HCT116 (cell line): ENCODE results near the gene INKA2. TPM values are rescaled to one million over a fixed set of nuclear protein-coding genes. Genes with fewer than 3 reads are reported as not detected.

Experiments
- ATAC-seq: fragments of 200-7000 bp; cut with Tn5 transposase; 2 replicates; pipeline ENCODE4 v1.9.1; 2020; ENCODE audit warnings: mild to moderate bottlenecking, moderate library complexity
- BruUV-seq: library from RNA; stranded (reverse); fragments of 400-500 nt; replicated peaks from 2 replicates; lab custom pipeline; 2021; lab: Mats Ljungman, UMichigan
- CTCF ChIA-PET: fragments of 300-600 bp; sonication (Branson Sonifier 250); formaldehyde crosslinking; loops from one replicate; lab custom pipeline; 2021; ENCODE audit warnings: antibody characterized with exemption; lab: Charles Lee
- POLR2A ChIA-PET: fragments of 300-600, 350-600 bp; sonication (Branson Sonifier 250); formaldehyde crosslinking; loops from one replicate; lab custom pipeline; 2021; ENCODE audit warnings: antibody characterized with exemption; lab: Charles Lee
- RAD21 ChIA-PET, 2 experiments: fragments of 300-600 bp; sonication (Branson Sonifier 250); formaldehyde crosslinking; loops; one replicate each; lab custom pipeline; 2023; ENCODE audit warnings: low total read pairs in 2 of 2; ENCODE audit not compliant: uncharacterized antibody in 2 of 2, unreplicated experiment in 2 of 2, low non-redundant PET in 1 of 2; lab: Charles Lee
- DNase-seq: peaks from one replicate; pipeline ENCODE4 v3.0.0-alpha.2; 2010; ENCODE audit warnings: low read depth, low spot score
- H2AFZ ChIP-seq: fragments of 200-600 bp; shearing (Covaris generic), sonication (generic); 2 replicates; pipeline ENCODE4 v1.6.1; 2017; ENCODE audit warnings: low read depth, mixed run types, mixed read lengths, antibody characterized with exemption, low read length; ENCODE audit not compliant: poor library complexity, severe bottlenecking
- H3K27ac ChIP-seq: 2 replicates; pipeline ENCODE4 v1.5.1; 2012; ENCODE audit warnings: low read depth, low read length
- H3K27me3 ChIP-seq: fragments of 200-600 bp; sonication (generic); 2 replicates; pipeline ENCODE4 v1.6.1; 2016; ENCODE audit warnings: mixed run types, low read length, mixed read lengths; ENCODE audit not compliant: insufficient read depth
- H3K36me3 ChIP-seq, 2 experiments: fragments of 200-500 bp in 1 of 2; fragments of 200-600 bp in 1 of 2; sonication (Bioruptor generic) in 1 of 2; sonication (generic) in 1 of 2; 2 replicates each; pipeline versions ENCODE4 v1.5.1 to v1.6.1; 2014 to 2016; ENCODE audit warnings: low read length in 2 of 2, inconsistent platforms in 1 of 2, mixed read lengths in 1 of 2, mixed run types in 1 of 2; ENCODE audit not compliant: insufficient read depth in 2 of 2, control insufficient read depth in 1 of 2
- H3K4me1 ChIP-seq, 2 experiments: fragments of 200-600 bp in 1 of 2; sonication (generic) in 1 of 2; 2 replicates each; pipeline versions ENCODE4 v1.5.1 to v1.6.1; 2012 to 2017; ENCODE audit warnings: low read length in 2 of 2, inconsistent platforms in 1 of 2, mild to moderate bottlenecking in 1 of 2, mixed read lengths in 1 of 2, mixed run types in 1 of 2, moderate library complexity in 1 of 2; ENCODE audit not compliant: insufficient read depth in 2 of 2, control insufficient read depth in 1 of 2
- H3K4me2 ChIP-seq: fragments of 200-600 bp; sonication (generic); 2 replicates; pipeline ENCODE4 v1.6.1; 2017; ENCODE audit warnings: mixed run types, low read length, mixed read lengths
- H3K4me3 ChIP-seq, 2 experiments: fragments of 200-600 bp in 1 of 2; sonication (generic) in 1 of 2; replicated peaks in 1 of 2; 2 replicates each; pipeline ENCODE4 v1.5.1; 2011 to 2016; ENCODE audit warnings: low read length in 2 of 2, control low read depth in 1 of 2, low read depth in 1 of 2, mild to moderate bottlenecking in 1 of 2, mixed read lengths in 1 of 2, mixed run types in 1 of 2
- H3K79me2 ChIP-seq: fragments of 200-600 bp; sonication (generic); 2 replicates; pipeline ENCODE4 v1.6.1; 2017; ENCODE audit warnings: mild to moderate bottlenecking, mixed run types, low read length, moderate library complexity, mixed read lengths; ENCODE audit not compliant: insufficient read depth
- H3K9ac ChIP-seq: fragments of 200-600 bp; sonication (generic); 2 replicates; pipeline ENCODE4 v1.6.1; 2016; ENCODE audit warnings: low read length, mixed read lengths
- H3K9me2 ChIP-seq: fragments of 200-600 bp; sonication (generic), shearing (Covaris generic); 2 replicates; pipeline ENCODE4 v1.6.1; 2017; ENCODE audit warnings: mixed run types, mild to moderate bottlenecking, moderate library complexity; ENCODE audit not compliant: insufficient read depth
- H3K9me3 ChIP-seq, 2 experiments: fragments of 200-500 bp in 1 of 2; fragments of 200-600 bp in 1 of 2; sonication (Bioruptor generic) in 1 of 2; sonication (generic) in 1 of 2; 2 replicates each; pipeline ENCODE4 v1.6.1; 2014 to 2017; ENCODE audit warnings: low read length in 2 of 2, mixed read lengths in 2 of 2, inconsistent platforms in 1 of 2, low read depth in 1 of 2, mild to moderate bottlenecking in 1 of 2, mixed run types in 1 of 2, moderate library complexity in 1 of 2; ENCODE audit not compliant: control insufficient read depth in 1 of 2, insufficient read depth in 1 of 2
- H4K20me1 ChIP-seq: fragments of 200-600 bp; sonication (generic), shearing (Covaris generic); 2 replicates; pipeline ENCODE4 v1.6.1; 2017; ENCODE audit warnings: mixed run types, mild to moderate bottlenecking, moderate library complexity; ENCODE audit not compliant: insufficient read depth
- EGR1 ChIP-seq: IDR thresholded peaks from 2 replicates; pipeline ENCODE4 v1.6.1; 2012; ENCODE audit warnings: low read depth
- ELF1 ChIP-seq: IDR thresholded peaks from 2 replicates; pipeline ENCODE4 v1.6.1; 2012; ENCODE audit warnings: low read depth, borderline replicate concordance
- EZH2 ChIP-seq: fragments of 200-600 bp; sonication (generic); IDR thresholded peaks from 2 replicates; pipeline ENCODE4 v1.6.1; 2017; ENCODE audit warnings: antibody characterized with exemption, mixed run types
- EZH2phosphoT487 ChIP-seq: fragments of 200-600 bp; IDR thresholded peaks from 2 replicates; pipeline ENCODE4 v1.6.1; 2018; ENCODE audit warnings: antibody characterized with exemption, borderline replicate concordance
- JUND ChIP-seq: IDR thresholded peaks from 2 replicates; pipeline ENCODE4 v1.6.1; 2012
- POLR2A ChIP-seq: IDR thresholded peaks from 2 replicates; pipeline ENCODE4 v1.7.0; 2011; ENCODE audit warnings: borderline replicate concordance; ENCODE audit not compliant: insufficient read depth, insufficient read length; ENCODE audit errors: extremely low read depth
- POLR2AphosphoS5 ChIP-seq: IDR thresholded peaks from 2 replicates; pipeline ENCODE4 v1.6.1; 2011; ENCODE audit warnings: mild to moderate bottlenecking, low read depth, low read length, moderate library complexity
- SRF ChIP-seq: IDR thresholded peaks from 2 replicates; pipeline ENCODE4 v1.6.1; 2012; ENCODE audit warnings: low read depth
- TCF7L2 ChIP-seq: IDR thresholded peaks from 2 replicates; pipeline ENCODE4 v1.7.0; 2011; ENCODE audit warnings: borderline replicate concordance, inconsistent platforms; ENCODE audit not compliant: insufficient read depth, insufficient read length; ENCODE audit errors: extremely low read depth
- YY1 ChIP-seq: IDR thresholded peaks from 2 replicates; pipeline ENCODE4 v1.6.1; 2011; ENCODE audit warnings: low read length, low read depth, moderate library complexity, mild to moderate bottlenecking; ENCODE audit not compliant: insufficient replicate concordance; ENCODE audit errors: extremely low read depth
- ZFX ChIP-seq: fragments of 450-650 bp; IDR thresholded peaks from 2 replicates; pipeline ENCODE4 v1.6.1; 2017
- intact Hi-C: fragments of 100-400 bp; cut with micrococcal nuclease; formaldehyde crosslinking; loops from 2 replicates; pipeline ENCODE4 v1.10.0; 2022
- total RNA-seq: library from RNA; stranded (reverse); gene quantifications from one replicate; pipeline ENCODE4 v1.2.1, GENCODE V29; 2021; ENCODE audit not compliant: unreplicated experiment
- TF ChIP-seq, protein P1 (sequence below): IDR thresholded peaks from 2 replicates; pipeline ENCODE4 v1.6.1; 2012
- TF ChIP-seq, protein P2 (sequence below): IDR thresholded peaks from 2 replicates; pipeline ENCODE4 v1.6.1; 2012; ENCODE audit warnings: low read depth
- TF ChIP-seq, protein P3 (sequence below): IDR thresholded peaks from 2 replicates; pipeline ENCODE4 v1.6.1; 2011; ENCODE audit warnings: mild to moderate bottlenecking, low read length, moderate library complexity; ENCODE audit not compliant: insufficient replicate concordance; ENCODE audit errors: extremely low read depth

The INKA2 gene
- total RNA-seq, 1 experiment from 2014 or later = 4.0 TPM

DNA sequence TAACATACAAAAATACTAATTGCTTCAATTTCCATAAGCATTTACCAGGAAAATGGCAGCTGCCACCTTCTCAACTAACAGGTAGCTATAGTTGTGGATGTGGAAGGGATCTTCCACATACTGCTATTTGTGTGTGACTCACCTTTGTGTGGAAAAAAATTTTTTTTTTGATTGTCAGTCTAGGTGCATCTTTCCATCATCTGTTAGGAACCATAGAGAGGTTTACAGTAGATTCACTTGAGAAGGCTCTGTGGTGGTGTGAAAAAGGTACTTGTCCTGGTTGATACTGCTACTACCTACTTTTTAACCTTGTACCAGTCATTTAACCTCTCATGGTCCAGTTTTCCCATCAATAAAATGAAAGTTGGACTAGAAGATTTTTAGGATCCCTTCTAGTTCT is 29.4 kb upstream of the INKA2 start:
- H3K36me3 ChIP-seq = peaks cover 7 to 21% of the 10 kb centered on the region in 2 experiments
- H3K9me3 ChIP-seq = no peaks in the 10 kb centered on the region
- H3K9ac ChIP-seq = no peak overlapping the region
- no peak overlapping the region for H2AFZ ChIP-seq
- no peak for DNase-seq
- H3K27me3 ChIP-seq = no peaks in the 10 kb centered on the region
- BruUV-seq = no TSS peak
- H3K4me1 ChIP-seq = no peaks in the 10 kb centered on the region
- no peak overlapping the region for H3K4me2 ChIP-seq
- intact Hi-C loops = loop anchor here (1.0 to 10.0 kb wide), 4 partner anchors 53 to 544 kb away; partner anchors contain the start of gene CHI3L2
- CTCF ChIA-PET = interaction anchor here (0.8 to 5.1 kb wide), 6 partner anchors 8 to 540 kb away, joined by 3 to 41 read pairs (median 22); partner anchors contain the start of gene DDX20
- no peak for ATAC-seq
- H3K79me2 ChIP-seq = 0 out of 2 replicates have a peak, but pooled peaks cover 3% of the 10 kb centered on the region
- no peaks in the 10 kb centered on the region for H4K20me1 ChIP-seq
- POLR2A ChIA-PET = no interaction called here
- H3K9me2 ChIP-seq = no peaks in the 10 kb centered on the region
- H3K4me3 ChIP-seq = no peak overlapping the region
- RAD21 ChIA-PET = interaction anchor here (0.7 to 1.5 kb wide), 2 partner anchors 9 to 260 kb away, joined by 3 to 5 read pairs; no protein-coding TSS in a partner anchor
- no peak overlapping the region for H3K27ac ChIP-seq
- TF ChIP-seq POLR2A (no peak), EZH2 (no peak), TCF7L2 (no peak), EGR1 (no peak), POLR2AphosphoS5 (no peak), SRF (no peak), YY1 (no peak), ZFX (no peak), JUND (no peak), ELF1 (no peak), EZH2phosphoT487 (no peak)
- TF ChIP-seq, protein P1, sequence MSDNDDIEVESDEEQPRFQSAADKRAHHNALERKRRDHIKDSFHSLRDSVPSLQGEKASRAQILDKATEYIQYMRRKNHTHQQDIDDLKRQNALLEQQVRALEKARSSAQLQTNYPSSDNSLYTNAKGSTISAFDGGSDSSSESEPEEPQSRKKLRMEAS = no peak
- TF ChIP-seq, protein P2, sequence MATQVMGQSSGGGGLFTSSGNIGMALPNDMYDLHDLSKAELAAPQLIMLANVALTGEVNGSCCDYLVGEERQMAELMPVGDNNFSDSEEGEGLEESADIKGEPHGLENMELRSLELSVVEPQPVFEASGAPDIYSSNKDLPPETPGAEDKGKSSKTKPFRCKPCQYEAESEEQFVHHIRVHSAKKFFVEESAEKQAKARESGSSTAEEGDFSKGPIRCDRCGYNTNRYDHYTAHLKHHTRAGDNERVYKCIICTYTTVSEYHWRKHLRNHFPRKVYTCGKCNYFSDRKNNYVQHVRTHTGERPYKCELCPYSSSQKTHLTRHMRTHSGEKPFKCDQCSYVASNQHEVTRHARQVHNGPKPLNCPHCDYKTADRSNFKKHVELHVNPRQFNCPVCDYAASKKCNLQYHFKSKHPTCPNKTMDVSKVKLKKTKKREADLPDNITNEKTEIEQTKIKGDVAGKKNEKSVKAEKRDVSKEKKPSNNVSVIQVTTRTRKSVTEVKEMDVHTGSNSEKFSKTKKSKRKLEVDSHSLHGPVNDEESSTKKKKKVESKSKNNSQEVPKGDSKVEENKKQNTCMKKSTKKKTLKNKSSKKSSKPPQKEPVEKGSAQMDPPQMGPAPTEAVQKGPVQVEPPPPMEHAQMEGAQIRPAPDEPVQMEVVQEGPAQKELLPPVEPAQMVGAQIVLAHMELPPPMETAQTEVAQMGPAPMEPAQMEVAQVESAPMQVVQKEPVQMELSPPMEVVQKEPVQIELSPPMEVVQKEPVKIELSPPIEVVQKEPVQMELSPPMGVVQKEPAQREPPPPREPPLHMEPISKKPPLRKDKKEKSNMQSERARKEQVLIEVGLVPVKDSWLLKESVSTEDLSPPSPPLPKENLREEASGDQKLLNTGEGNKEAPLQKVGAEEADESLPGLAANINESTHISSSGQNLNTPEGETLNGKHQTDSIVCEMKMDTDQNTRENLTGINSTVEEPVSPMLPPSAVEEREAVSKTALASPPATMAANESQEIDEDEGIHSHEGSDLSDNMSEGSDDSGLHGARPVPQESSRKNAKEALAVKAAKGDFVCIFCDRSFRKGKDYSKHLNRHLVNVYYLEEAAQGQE = no peak
- TF ChIP-seq, protein P3, sequence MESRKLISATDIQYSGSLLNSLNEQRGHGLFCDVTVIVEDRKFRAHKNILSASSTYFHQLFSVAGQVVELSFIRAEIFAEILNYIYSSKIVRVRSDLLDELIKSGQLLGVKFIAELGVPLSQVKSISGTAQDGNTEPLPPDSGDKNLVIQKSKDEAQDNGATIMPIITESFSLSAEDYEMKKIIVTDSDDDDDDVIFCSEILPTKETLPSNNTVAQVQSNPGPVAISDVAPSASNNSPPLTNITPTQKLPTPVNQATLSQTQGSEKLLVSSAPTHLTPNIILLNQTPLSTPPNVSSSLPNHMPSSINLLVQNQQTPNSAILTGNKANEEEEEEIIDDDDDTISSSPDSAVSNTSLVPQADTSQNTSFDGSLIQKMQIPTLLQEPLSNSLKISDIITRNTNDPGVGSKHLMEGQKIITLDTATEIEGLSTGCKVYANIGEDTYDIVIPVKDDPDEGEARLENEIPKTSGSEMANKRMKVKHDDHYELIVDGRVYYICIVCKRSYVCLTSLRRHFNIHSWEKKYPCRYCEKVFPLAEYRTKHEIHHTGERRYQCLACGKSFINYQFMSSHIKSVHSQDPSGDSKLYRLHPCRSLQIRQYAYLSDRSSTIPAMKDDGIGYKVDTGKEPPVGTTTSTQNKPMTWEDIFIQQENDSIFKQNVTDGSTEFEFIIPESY = no peak
- TF ChIP-seq, all 23 proteins: peak for 0
